Tibial nerve (tissue), 4 donors: Measurements from ENCODE around the gene PRDM5. TPM values are rescaled to one million over a fixed set of nuclear protein-coding genes. Genes with fewer than 3 reads are reported as not detected.

ENCODE experiments used
- DNase-seq, 2 donors: peaks; one replicate each; pipeline ENCODE4 v3.0.0-alpha.2; 2019; ENCODE audit warnings: low spot score in 2 of 2
- H3K27ac ChIP-seq, 4 donors: fragments of 200-600 bp; sonication (generic) in 3 of 4; one replicate each; pipeline ENCODE4 v1.5.1; 2017 to 2019; ENCODE audit warnings: mild to moderate bottlenecking in 1 of 4
- H3K27me3 ChIP-seq, 2 donors: fragments of 200-600 bp; sonication (generic) in 1 of 2; one replicate each; pipeline versions ENCODE4 v1.5.1 to v1.6.0; 2017 to 2019
- H3K36me3 ChIP-seq, 3 donors: fragments of 200-600 bp; sonication (generic); one replicate each; pipeline ENCODE4 v1.5.1; 2018 to 2019
- H3K4me1 ChIP-seq, 4 donors: fragments of 200-600 bp; sonication (generic) in 3 of 4; one replicate each; pipeline ENCODE4 v1.5.1; 2017 to 2019
- H3K4me3 ChIP-seq, 4 donors: fragments of 200-600 bp; sonication (generic) in 3 of 4; one replicate each; pipeline ENCODE4 v1.5.1; 2017 to 2019; ENCODE audit warnings: mild to moderate bottlenecking in 1 of 4, moderate library complexity in 1 of 4
- H3K9me3 ChIP-seq, 4 donors: fragments of 200-600 bp; sonication (generic) in 3 of 4; one replicate each; pipeline ENCODE4 v1.5.1; 2017 to 2019
- EP300 ChIP-seq, 2 donors: sonication (generic); formaldehyde crosslinking; IDR thresholded peaks; one replicate each; pipeline ENCODE4 v1.6.1; 2017; ENCODE audit warnings: antibody characterized with exemption in 2 of 2, mild to moderate bottlenecking in 1 of 2
- POLR2A ChIP-seq, 2 donors: fragments of 450-650 bp; IDR thresholded peaks; one replicate each; pipeline ENCODE4 v1.6.1; 2017; ENCODE audit warnings: antibody characterized with exemption in 2 of 2, mild to moderate bottlenecking in 2 of 2, moderate library complexity in 2 of 2
- WGBS, 2 donors: methylation state at CpG; one replicate each; pipeline ENCODE4 v1.1.5; 2018; 5-methylcytosine and 5-hydroxymethylcytosine counted together
- total RNA-seq, 4 donors: library from RNA; depleted of rRNA; stranded (reverse); fragments of >200 nt; gene quantifications; one replicate each; pipeline ENCODE4 v1.1.0, GENCODE V29; 2016
- TF ChIP-seq, protein P1 (sequence below), 5 experiments: fragments of 200-600 bp in 3 of 5; fragments of 450-650 bp in 2 of 5; sonication (generic) in 3 of 5; IDR thresholded peaks; one replicate each; pipeline ENCODE4 v1.5.1; 2016 to 2019; ENCODE audit warnings: antibody characterized with exemption in 5 of 5, mild to moderate bottlenecking in 3 of 5, moderate library complexity in 2 of 5

The PRDM5 gene
- total RNA-seq, 4 donors from 2014 or later = 18.9 to 46.3 (median 31.1) TPM

- no peaks in the 10 kb centered on the region for H3K27me3 ChIP-seq
- 93 to 95% methylated on average over 4 of the region's 4 CpGs for WGBS, 2 donors
- no peak overlapping the region for H3K4me3 ChIP-seq
- peaks cover 0 to 21% (median 0%) of the 10 kb centered on the region in 3 donors for H3K36me3 ChIP-seq
- TF ChIP-seq, protein P1, sequence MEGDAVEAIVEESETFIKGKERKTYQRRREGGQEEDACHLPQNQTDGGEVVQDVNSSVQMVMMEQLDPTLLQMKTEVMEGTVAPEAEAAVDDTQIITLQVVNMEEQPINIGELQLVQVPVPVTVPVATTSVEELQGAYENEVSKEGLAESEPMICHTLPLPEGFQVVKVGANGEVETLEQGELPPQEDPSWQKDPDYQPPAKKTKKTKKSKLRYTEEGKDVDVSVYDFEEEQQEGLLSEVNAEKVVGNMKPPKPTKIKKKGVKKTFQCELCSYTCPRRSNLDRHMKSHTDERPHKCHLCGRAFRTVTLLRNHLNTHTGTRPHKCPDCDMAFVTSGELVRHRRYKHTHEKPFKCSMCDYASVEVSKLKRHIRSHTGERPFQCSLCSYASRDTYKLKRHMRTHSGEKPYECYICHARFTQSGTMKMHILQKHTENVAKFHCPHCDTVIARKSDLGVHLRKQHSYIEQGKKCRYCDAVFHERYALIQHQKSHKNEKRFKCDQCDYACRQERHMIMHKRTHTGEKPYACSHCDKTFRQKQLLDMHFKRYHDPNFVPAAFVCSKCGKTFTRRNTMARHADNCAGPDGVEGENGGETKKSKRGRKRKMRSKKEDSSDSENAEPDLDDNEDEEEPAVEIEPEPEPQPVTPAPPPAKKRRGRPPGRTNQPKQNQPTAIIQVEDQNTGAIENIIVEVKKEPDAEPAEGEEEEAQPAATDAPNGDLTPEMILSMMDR (IDR thresholded peaks at IDR 0.05) = no peak
- TF ChIP-seq POLR2A (IDR thresholded peaks at IDR 0.05) (no peak), EP300 (IDR thresholded peaks at IDR 0.05) (no peak)
- no peak overlapping the region for H3K27ac ChIP-seq
- no peaks in the 10 kb centered on the region for H3K4me1 ChIP-seq
- no peak for DNase-seq
- no peaks in the 10 kb centered on the region for H3K9me3 ChIP-seq
These were observed 24.4 kb downstream of the PRDM5 start for GRCh38 chr4:120897981-120898719.

- Histone ChIP-seq H3K27ac (no peak overlapping the region), H3K36me3 (peaks cover 0 to 27% (median 0%) of the 10 kb centered on the region in 3 donors), H3K9me3 (peaks cover 0 to 9% (median 0%) of the 10 kb centered on the region in 4 donors), H3K27me3 (no peaks in the 10 kb centered on the region), H3K4me3 (no peak overlapping the region), H3K4me1 (no peaks in the 10 kb centered on the region)
- DNase-seq = no peak
- WGBS, 2 donors = 94 to 98% methylated on average over 2 of the region's 2 CpGs
- TF ChIP-seq POLR2A (IDR thresholded peaks at IDR 0.05) (no peak), EP300 (IDR thresholded peaks at IDR 0.05) (no peak)
- TF ChIP-seq, protein P1 (IDR thresholded peaks at IDR 0.05) = no peak
These were observed 27.0 kb downstream of the PRDM5 start for GRCh38 chr4:120895554-120895953.

GRCh38 chr4:120893314-120893713 is 29.2 kb downstream of the PRDM5 start:
- Histone ChIP-seq H3K27me3 (no peaks in the 10 kb centered on the region), H3K4me1 (no peaks in the 10 kb centered on the region), H3K4me3 (no peak overlapping the region), H3K9me3 (peaks cover 0 to 13% (median 0%) of the 10 kb centered on the region in 4 donors), H3K36me3 (peaks cover 0 to 23% (median 0%) of the 10 kb centered on the region in 3 donors), H3K27ac (no peak overlapping the region)
- WGBS, 2 donors = 67 to 96% methylated on average over 2 of the region's 2 CpGs
- no peak for DNase-seq
- TF ChIP-seq, protein P1 (IDR thresholded peaks at IDR 0.05) = no peak
- TF ChIP-seq POLR2A (IDR thresholded peaks at IDR 0.05) (no peak), EP300 (IDR thresholded peaks at IDR 0.05) (no peak)

DNA sequence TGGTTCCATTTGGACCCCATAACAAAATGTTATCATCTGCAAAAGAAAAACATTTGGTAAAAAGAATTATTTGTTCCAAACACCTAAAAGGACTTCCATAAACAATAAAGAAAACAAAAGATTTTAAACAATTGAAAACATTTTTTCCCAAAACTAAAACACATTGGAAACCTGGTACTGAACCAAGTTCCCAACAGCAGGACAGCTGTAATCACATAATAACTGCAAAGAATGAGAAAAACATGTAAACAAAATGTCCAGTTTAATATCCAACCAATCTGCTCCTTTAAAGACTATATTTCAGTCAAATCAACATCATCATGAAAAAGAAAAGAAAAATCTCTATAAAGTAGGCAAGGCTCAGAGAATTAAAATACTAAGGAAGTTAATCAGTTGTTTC is 36.3 kb downstream of the PRDM5 start:
- Histone ChIP-seq H3K27me3 (no peaks in the 10 kb centered on the region), H3K9me3 (peaks cover 0 to 17% (median 0%) of the 10 kb centered on the region in 4 donors), H3K4me3 (no peak overlapping the region), H3K27ac (no peak overlapping the region), H3K4me1 (no peaks in the 10 kb centered on the region), H3K36me3 (peaks cover 0 to 11% (median 0%) of the 10 kb centered on the region in 3 donors)
- no peak for DNase-seq
- TF ChIP-seq, protein P1 (IDR thresholded peaks at IDR 0.05) = no peak
- TF ChIP-seq EP300 (IDR thresholded peaks at IDR 0.05) (no peak), POLR2A (IDR thresholded peaks at IDR 0.05) (no peak)

DNA sequence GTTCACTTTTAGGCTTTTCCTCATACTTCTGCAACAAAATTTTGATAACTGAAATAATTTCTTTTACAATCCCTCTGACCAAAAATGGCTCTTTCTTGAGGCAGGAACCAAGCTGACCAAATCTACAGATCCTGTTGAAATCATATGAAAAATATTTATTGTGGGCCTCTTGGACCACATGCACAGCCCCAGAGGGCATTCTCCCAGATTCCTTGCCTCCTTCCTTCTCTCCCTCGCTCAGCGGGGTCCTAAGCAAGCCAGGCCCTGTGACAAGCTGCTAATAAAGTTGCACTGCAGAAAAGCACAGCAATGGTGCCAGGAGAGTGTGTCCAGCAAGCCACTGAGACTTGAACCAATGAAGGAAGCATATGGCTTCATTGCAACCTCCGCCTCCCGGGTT is 40.7 kb downstream of the PRDM5 start:
- peaks cover 0 to 17% (median 3%) of the 10 kb centered on the region in 4 donors for H3K9me3 ChIP-seq
- peaks cover 0 to 12% (median 0%) of the 10 kb centered on the region in 3 donors for H3K36me3 ChIP-seq
- no peaks in the 10 kb centered on the region for H3K27me3 ChIP-seq
- no peak overlapping the region for H3K4me3 ChIP-seq
- H3K4me1 ChIP-seq = peaks cover 0 to 5% (median 0%) of the 10 kb centered on the region in 4 donors
- DNase-seq = no peak
- 97 to 99% methylated on average over 4 of the region's 4 CpGs for WGBS, 2 donors
- H3K27ac ChIP-seq = no peak overlapping the region
- TF ChIP-seq POLR2A (IDR thresholded peaks at IDR 0.05) (no peak), EP300 (IDR thresholded peaks at IDR 0.05) (no peak)
- TF ChIP-seq, protein P1 (IDR thresholded peaks at IDR 0.05) = no peak
